ENCODE measurements around the gene SESTD1. TPM values are rescaled to one million over a fixed set of nuclear protein-coding genes. Genes with fewer than 3 reads are reported as not detected.

SESTD1 gene
- total and polyA plus RNA-seq, 2 donors: 41.1 to 81.0 TPM

- H3K27ac ChIP-seq (ENCODE audit: low read depth): no peak overlapping the region
- no peak for DNase-seq (ENCODE audit: extremely low spot score)
- no peaks in the 10 kb centered on the region for H3K4me1 ChIP-seq (ENCODE audit: insufficient read depth)
- WGBS: 77% methylated on average over 1 of the region's 1 CpG
- no peak overlapping the region for H3K4me3 ChIP-seq (ENCODE audit: low read depth, low read length)
- H3K36me3 ChIP-seq (ENCODE audit: insufficient read depth): peaks cover 1% of the 10 kb centered on the region
Measured at GRCh38 chr2:179177694-179178093, 86.9 kb downstream of the SESTD1 start.

- Histone ChIP-seq H3K36me3 (ENCODE audit: insufficient read depth) (peaks cover 1% of the 10 kb centered on the region), H3K4me1 (ENCODE audit: insufficient read depth) (no peaks in the 10 kb centered on the region), H3K27ac (ENCODE audit: low read depth) (no peak overlapping the region), H3K4me3 (ENCODE audit: low read depth, low read length) (no peak overlapping the region)
- 92% methylated on average over 1 of the region's 1 CpG for WGBS
- DNase-seq (ENCODE audit: extremely low spot score): no peak
Measured at GRCh38 chr2:179174240-179174639, 90.4 kb downstream of the SESTD1 start.

DNA sequence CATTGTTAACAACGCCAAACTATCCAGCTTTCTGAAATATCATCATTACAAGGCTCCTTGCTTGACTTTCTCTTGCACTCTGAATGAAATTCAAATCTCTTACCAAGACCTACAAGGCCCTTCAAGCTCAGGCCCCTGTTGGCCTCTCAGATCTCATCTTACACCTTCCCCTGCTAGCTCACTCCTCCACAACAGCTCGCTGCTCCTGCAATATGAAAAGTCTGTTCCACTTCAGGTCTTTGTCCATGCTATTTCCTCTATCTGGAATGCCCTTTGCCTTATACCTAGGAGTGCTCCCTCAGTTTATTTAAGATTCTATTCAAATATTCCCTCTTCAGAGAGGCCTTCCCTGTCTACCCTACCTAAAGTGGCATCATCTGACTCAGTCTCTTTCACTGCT lies 91.7 kb downstream of the SESTD1 start:
- Histone ChIP-seq H3K36me3 (ENCODE audit: insufficient read depth) (peaks cover 1% of the 10 kb centered on the region), H3K27ac (ENCODE audit: low read depth) (no peak overlapping the region), H3K4me1 (ENCODE audit: insufficient read depth) (no peaks in the 10 kb centered on the region), H3K4me3 (ENCODE audit: low read depth, low read length) (no peak overlapping the region)
- DNase-seq (ENCODE audit: extremely low spot score): no peak
- WGBS: 98% methylated on average over 2 of the region's 2 CpGs

DNA sequence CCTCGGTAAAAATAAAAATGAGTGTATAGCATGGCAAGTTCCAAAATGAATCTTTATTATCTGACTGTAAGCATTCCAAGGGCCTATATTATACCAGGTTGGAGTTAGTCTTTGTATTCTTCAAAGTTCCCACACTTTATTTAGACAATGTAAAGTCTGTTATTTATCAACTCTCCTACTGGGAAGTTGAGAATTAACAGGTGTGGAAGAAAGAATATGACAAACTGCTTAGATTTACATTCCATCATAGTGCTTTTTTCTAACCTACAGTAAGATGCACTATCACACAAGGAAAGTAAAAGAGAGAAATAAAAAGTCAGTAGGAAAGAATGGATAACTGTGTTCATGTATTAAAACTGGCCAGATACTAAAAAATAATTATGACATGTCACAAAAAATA lies 93.3 kb downstream of the SESTD1 start:
- Histone ChIP-seq H3K36me3 (ENCODE audit: insufficient read depth) (peaks cover 1% of the 10 kb centered on the region), H3K4me1 (ENCODE audit: insufficient read depth) (no peaks in the 10 kb centered on the region), H3K4me3 (ENCODE audit: low read depth, low read length) (no peak overlapping the region), H3K27ac (ENCODE audit: low read depth) (no peak overlapping the region)
- 56% methylated on average over 1 of the region's 1 CpG for WGBS
- no peak for DNase-seq (ENCODE audit: extremely low spot score)

DNA sequence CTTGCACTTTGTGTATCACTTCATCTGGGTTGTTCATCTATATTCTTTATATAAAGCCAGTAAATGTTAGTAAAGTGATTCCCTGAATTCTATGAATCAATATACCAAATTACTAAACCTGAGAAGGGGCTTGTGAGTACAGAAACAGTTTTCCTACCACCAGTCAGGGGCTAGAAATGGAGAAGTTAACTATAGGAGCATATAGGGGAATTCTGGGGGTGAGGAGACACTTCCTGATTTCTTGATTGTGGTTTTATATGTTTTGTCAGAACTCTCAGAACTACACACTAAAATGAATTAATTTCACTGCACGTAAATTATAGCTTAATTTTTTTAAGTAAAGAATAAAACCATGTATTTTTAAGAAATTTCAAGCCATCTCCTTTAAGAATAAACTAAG lies 93.7 kb downstream of the SESTD1 start:
- WGBS: 91% methylated on average over 1 of the region's 1 CpG
- DNase-seq (ENCODE audit: extremely low spot score): no peak
- H3K36me3 ChIP-seq (ENCODE audit: insufficient read depth): peaks cover 3% of the 10 kb centered on the region
- H3K4me3 ChIP-seq (ENCODE audit: low read depth, low read length): no peak overlapping the region
- no peak overlapping the region for H3K27ac ChIP-seq (ENCODE audit: low read depth)
- no peaks in the 10 kb centered on the region for H3K4me1 ChIP-seq (ENCODE audit: insufficient read depth)

DNA sequence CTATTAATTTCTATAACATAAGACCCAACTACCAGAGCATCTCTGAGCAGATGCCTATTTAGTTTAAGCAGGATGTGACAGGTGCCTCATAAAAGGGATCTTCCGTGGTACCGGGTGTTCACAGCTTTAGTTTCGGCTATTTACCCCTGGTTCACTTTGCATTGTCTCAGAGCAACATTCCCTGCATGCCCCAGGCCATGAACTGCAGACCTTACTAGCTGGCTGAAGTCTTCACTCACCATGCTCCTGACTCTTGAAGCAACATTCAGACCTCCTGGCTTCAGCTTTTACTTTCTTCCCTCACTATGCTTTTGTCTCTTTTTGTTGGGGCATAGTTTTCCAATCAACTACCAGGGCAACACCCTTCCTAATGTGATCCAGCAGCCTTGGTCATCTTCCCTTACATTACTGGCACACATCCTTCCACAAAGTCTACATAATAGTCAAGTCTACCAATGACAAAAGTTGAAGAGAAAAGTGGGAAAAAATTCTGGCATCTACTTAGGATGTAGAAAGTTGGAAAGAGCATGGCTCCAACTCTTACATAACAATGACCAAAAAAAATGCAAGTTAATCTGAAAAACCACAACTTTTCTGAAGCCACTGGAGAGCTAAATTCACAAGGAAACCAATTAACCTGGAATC lies 99.2 kb downstream of the SESTD1 start:
- Histone ChIP-seq H3K36me3 (ENCODE audit: insufficient read depth) (peaks cover 3% of the 10 kb centered on the region), H3K4me3 (ENCODE audit: low read depth, low read length) (no peak overlapping the region), H3K27ac (ENCODE audit: low read depth) (no peak overlapping the region), H3K4me1 (ENCODE audit: insufficient read depth) (no peaks in the 10 kb centered on the region)
- 90% methylated on average over 3 of the region's 3 CpGs for WGBS
- no peak for DNase-seq (ENCODE audit: extremely low spot score)

DNA sequence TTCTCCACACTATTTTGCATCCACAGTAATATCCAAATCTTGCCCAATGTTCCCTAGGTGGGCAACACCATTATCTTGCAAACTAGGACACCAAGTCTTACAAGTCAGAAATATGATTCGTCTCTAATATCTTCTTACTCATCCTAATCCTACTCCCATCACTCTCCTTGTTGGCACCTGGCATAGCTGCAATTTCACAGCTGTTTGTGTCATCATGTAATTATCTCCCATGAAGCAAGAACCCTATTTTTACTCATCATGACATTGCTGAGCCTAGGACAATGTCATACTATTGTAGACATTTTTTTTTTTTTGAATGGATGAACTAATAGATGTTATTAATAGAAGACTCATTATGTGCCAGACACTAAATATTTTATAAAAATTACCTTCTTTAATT lies 123.4 kb downstream of the SESTD1 start:
- no peaks in the 10 kb centered on the region for H3K36me3 ChIP-seq (ENCODE audit: insufficient read depth)
- no peak overlapping the region for H3K4me3 ChIP-seq (ENCODE audit: low read depth, low read length)
- no peak for DNase-seq (ENCODE audit: extremely low spot score)
- no peak overlapping the region for H3K27ac ChIP-seq (ENCODE audit: low read depth)
- H3K4me1 ChIP-seq (ENCODE audit: insufficient read depth): no peaks in the 10 kb centered on the region
- WGBS: 44% methylated on average over 1 of the region's 1 CpG

- no peak for DNase-seq (ENCODE audit: extremely low spot score)
- Histone ChIP-seq H3K27ac (ENCODE audit: low read depth) (no peak overlapping the region), H3K36me3 (ENCODE audit: insufficient read depth) (no peaks in the 10 kb centered on the region), H3K4me1 (ENCODE audit: insufficient read depth) (no peaks in the 10 kb centered on the region), H3K4me3 (ENCODE audit: low read depth, low read length) (no peak overlapping the region)
- 90% methylated on average over 4 of the region's 4 CpGs for WGBS
Measured at GRCh38 chr2:179140571-179140970, 124.1 kb downstream of the SESTD1 start.

DNA sequence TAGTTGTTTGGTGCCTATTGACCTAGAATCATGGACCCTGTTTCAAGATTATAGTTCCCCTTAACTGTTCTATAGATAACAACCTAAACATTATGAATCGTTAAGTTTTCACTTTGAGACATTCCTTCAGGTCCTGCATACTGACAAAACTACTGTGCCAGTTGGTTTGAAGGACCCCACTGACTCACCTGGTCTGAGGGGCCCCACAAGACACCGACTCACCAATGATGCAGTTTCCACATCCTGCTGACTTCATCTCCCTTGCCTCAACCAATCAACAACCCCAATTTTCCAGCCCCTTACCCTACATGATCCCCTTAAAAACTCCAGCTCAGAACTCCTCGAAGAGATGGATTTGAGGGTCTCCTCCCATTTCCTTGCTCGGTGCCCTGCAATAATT lies 125.1 kb downstream of the SESTD1 start:
- no peak for DNase-seq (ENCODE audit: extremely low spot score)
- Histone ChIP-seq H3K4me3 (ENCODE audit: low read depth, low read length) (no peak overlapping the region), H3K27ac (ENCODE audit: low read depth) (no peak overlapping the region), H3K4me1 (ENCODE audit: insufficient read depth) (no peaks in the 10 kb centered on the region), H3K36me3 (ENCODE audit: insufficient read depth) (no peaks in the 10 kb centered on the region)
- 86% methylated on average over 4 of the region's 4 CpGs for WGBS

DNA sequence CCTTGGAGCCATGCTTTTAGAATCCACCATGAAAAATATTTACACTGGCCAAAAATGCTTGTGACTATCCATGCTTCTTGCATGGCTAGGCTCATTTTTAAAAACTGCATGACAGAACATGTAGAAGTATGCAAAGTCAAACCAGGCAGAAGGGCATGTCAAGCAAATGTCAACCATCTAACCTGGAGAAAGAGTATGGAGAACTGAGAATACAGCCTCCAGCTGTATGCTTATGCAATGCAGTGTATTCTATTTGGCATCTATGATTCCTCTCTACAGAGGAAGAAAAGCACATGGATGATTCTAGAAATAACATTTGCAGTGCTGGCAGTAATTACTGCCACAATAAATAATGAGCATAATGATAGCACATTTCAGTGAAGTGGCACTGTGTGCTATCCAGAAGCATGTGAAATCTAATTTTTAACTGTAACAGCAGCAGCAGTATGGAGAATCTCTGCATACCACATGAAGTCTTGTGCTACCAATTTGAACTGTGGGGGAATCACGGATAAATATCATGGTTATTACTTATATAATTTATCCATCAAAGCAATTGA lies 127.4 kb downstream of the SESTD1 start:
- no peaks in the 10 kb centered on the region for H3K36me3 ChIP-seq (ENCODE audit: insufficient read depth)
- no peak overlapping the region for H3K27ac ChIP-seq (ENCODE audit: low read depth)
- DNase-seq (ENCODE audit: extremely low spot score): no peak
- H3K4me3 ChIP-seq (ENCODE audit: low read depth, low read length): no peak overlapping the region
- WGBS: 83% methylated on average over 1 of the region's 1 CpG
- H3K4me1 ChIP-seq (ENCODE audit: insufficient read depth): no peaks in the 10 kb centered on the region

GRCh38 chr2:179133016-179133415 lies 131.6 kb downstream of the SESTD1 start:
- no peak overlapping the region for H3K4me3 ChIP-seq (ENCODE audit: low read depth, low read length)
- no peak for DNase-seq (ENCODE audit: extremely low spot score)
- no peak overlapping the region for H3K27ac ChIP-seq (ENCODE audit: low read depth)
- H3K36me3 ChIP-seq (ENCODE audit: insufficient read depth): no peaks in the 10 kb centered on the region
- WGBS: 80% methylated on average over 1 of the region's 1 CpG
- no peaks in the 10 kb centered on the region for H3K4me1 ChIP-seq (ENCODE audit: insufficient read depth)

DNA sequence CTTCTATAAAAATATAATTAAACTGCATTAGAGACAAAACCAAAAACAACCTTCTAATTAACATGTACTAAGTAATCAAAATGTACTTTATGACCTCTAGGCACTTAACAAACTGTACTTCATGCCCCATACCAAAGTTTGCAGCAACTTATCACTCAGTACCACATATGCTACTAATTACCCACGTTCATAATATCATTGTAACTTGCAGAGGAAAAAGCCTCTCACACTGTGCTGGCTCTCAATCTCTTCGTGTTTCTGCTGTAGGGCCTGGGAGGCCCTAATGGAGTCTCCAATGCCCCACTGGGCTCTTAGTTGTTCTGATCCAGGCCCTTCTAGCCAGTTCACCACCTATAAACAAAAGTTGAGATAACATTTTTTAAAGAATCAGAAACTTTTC lies 132.6 kb downstream of the SESTD1 start:
- Histone ChIP-seq H3K4me3 (ENCODE audit: low read depth, low read length) (no peak overlapping the region), H3K4me1 (ENCODE audit: insufficient read depth) (no peaks in the 10 kb centered on the region), H3K36me3 (ENCODE audit: insufficient read depth) (no peaks in the 10 kb centered on the region), H3K27ac (ENCODE audit: low read depth) (no peak overlapping the region)
- 29% methylated on average over 2 of the region's 2 CpGs for WGBS
- no peak for DNase-seq (ENCODE audit: extremely low spot score)

GRCh38 chr2:179130560-179130959 lies 134.1 kb downstream of the SESTD1 start:
- Histone ChIP-seq H3K36me3 (ENCODE audit: insufficient read depth) (no peaks in the 10 kb centered on the region), H3K27ac (ENCODE audit: low read depth) (no peak overlapping the region), H3K4me1 (ENCODE audit: insufficient read depth) (no peaks in the 10 kb centered on the region), H3K4me3 (ENCODE audit: low read depth, low read length) (no peak overlapping the region)
- no peak for DNase-seq (ENCODE audit: extremely low spot score)

DNA sequence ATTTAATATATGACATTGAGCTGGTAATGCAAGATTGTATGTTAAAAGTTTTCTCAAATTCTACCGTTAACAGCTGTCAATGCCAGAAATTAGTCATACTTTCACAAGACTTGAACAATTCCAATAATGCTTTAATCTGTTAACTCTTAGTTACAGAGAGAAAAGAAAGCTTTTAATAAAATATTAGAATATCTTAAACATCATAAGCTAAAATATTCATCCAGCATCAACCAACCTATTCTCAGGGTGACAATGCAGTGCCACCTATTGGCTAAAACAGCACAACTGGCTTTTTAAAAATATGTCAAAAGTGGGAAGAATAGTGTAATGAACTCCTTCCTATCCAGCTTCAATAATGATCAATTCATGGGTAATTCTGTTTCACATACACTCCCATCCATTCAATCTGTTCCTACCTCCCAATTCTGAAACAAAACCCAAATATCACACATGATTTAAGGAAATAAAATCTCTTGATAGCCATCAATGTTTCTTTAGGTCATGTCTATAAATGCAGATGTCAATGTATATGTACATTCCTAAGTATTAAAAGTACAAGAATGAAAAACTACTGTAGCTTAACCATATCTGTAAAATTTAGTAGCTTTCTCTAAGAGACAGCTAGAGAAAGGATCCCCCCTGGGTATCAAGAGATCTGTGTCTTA lies 134.9 kb downstream of the SESTD1 start:
- no peak overlapping the region for H3K27ac ChIP-seq (ENCODE audit: low read depth)
- no peak overlapping the region for H3K4me3 ChIP-seq (ENCODE audit: low read depth, low read length)
- DNase-seq (ENCODE audit: extremely low spot score): no peak
- 86% methylated on average over 1 of the region's 1 CpG for WGBS
- H3K36me3 ChIP-seq (ENCODE audit: insufficient read depth): no peaks in the 10 kb centered on the region
- no peaks in the 10 kb centered on the region for H3K4me1 ChIP-seq (ENCODE audit: insufficient read depth)

Data from urinary bladder (tissue), 4 donors.